CD1c-positive myeloid dendritic cell (primary cell): Measurements from ENCODE around the gene BIRC2.
"Not testable (repeated sequence)": the region's sequence is repeated elsewhere in the genome, so short reads cannot be mapped to it uniquely, and the experiment has no call there.

Experiments
- DNase-seq: peaks from one replicate; pipeline ENCODE4 v3.0.0-alpha.2; 2016; ENCODE audit errors: extremely low spot score

The BIRC2 gene

DNA sequence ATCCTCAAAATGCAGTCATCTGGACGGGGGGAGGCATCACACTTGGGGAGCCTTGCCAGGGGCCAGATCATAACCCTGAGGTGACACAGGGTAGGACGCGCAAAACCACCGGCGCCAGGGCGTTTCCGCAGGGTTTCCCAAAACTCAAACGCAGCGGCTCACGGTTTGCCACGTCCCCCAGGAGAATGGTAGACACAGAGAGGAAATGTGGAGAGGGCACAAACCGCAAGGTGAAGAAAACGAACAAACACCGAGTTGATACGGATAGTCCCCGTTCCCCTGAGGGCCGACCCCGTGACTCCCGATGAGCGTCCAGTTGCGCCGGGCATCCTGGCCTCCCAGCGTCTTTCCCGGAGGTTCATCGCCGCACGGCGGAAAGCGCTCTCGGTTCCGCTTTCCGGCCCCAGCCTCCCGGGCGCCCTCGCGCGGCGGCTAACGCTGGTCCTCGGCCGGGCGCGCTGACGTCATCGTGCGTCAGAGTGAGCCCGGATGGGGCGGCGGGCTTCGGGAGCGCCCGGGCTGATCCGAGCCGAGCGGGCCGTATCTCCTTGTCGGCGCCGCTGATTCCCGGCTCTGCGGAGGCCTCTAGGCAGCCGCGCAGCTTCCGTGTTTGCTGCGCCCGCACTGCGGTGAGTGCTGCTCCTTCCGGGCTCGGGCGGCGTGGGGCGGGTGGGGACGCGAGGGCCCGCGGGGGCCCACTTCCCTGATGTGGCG lies at the start of gene BIRC2:
Gene BIRC2, plus strand, starts transcription at position 467 of the 714 bp plus-strand sequence. CDS start 2,641 bp downstream, outside the sequence.
- peak; percentile 98 for DNase-seq

DNA sequence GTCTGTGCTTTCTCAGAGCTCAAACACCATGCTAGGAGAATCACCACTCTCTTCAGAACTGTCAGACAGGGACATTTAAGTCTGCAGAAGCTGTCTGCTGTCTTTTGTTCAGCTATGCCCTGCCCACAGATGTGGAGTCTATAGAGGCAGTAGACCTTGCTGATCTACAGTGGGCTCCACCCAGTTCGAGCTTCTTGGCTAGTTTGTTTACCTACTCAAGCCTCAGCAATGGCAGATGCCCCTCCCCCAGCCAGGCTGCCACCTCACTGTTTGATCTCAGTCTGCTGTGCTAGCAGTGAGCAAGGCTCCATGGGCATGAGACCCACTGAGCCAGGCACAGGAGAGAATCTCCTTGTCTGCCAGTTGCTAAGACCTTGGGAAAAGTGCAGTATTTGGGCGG lies 46.2 kb upstream of the BIRC2 start:
- not testable (repeated sequence) for DNase-seq

- DNase-seq, result no peak
These were observed 44.8 kb upstream of the BIRC2 start for GRCh38 chr11:102302241-102302640.

- no peak for DNase-seq
These were observed 42.3 kb upstream of the BIRC2 start for GRCh38 chr11:102304686-102305085.

DNA sequence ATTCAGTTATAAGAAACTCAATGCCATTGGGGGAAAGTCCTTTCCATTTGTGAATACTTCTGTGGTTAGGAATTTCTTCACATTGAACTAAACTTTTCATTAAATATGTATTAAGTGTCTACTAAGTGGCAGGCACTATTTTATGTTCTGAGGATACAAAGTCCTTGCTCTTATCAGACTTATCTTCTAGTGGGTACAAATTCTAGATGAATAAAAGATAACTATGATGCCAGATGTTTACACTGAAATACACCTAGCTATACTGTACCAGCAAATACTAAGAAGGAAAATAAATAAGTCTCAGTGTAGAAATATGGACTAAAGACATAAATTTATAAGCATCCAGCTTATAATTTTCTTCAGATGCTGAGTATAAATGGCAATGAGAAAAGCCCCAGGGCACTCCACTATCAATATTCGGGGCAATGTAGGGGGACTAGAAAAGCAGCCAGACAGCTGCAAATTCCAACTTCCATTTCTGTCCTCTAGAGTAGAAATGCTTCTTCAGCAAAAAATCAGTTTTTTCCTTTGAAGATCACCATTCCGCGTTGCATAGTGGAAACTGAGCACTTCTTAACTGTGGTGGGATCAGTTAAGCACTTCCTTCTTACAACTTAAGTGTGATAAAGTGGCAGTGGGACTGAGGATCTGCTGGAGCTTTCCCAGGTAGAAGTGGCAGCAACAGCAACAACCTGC lies 41.5 kb upstream of the BIRC2 start:
- no peak for DNase-seq

GRCh38 chr11:102306048-102306597 lies 40.9 kb upstream of the BIRC2 start:
- no peak for DNase-seq

DNA sequence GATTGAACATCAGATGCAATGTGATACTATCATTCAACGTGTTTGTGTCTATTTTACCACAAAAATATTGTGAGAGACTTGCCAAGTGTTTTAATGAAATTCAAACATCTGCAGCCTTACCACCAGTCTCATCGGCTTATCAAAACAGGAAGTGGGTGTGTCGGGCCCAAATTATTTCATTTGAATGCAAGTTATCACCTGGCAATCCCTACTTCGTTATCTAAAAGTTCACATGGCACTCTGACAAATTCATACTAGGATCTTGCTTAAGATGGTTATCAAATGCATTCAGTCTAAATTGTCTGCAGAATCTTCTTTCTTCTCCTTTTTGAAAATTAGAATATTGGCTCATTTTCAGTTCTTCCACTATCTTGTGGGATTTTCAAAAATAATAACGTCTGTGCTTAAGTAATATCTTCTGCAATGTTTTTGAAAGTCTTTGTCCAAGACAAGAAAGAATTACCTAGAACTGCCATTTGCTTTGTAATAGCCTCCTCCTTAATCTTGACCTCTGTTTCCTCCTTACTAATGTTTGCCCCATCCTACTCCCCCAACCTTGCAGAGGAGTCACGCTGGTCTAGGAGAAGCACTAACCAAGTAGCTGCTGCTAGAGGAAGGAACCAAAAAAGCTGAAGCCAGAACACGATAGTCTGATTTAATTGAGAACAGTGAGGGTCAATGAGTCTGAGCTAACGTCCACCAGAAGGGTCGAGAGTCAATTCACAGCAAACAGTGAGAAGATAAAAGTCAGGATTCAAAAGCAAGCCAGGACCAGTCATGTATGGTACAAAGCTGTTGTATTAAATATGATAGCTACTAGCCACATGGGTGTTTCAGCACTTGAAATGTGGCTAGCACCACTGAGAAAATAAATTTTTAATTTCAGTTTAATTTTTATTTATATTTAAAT lies 39.9 kb upstream of the BIRC2 start:
- peak; percentile 73 for DNase-seq

DNA sequence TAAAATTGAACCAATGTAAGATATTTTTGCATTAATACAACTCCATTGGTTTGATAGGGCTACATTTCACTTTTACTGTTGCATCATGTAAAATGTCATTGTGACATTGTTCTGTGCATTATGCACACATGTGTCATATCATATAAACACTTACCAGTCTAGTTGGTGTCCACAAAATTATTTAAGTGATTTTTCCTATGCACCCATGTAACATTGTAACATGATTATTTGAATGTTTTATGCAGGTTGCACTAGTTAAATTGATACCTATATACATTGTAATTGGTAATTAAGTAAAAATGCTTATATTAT lies 39.3 kb upstream of the BIRC2 start:
- DNase-seq, result peak; percentile 24

DNA sequence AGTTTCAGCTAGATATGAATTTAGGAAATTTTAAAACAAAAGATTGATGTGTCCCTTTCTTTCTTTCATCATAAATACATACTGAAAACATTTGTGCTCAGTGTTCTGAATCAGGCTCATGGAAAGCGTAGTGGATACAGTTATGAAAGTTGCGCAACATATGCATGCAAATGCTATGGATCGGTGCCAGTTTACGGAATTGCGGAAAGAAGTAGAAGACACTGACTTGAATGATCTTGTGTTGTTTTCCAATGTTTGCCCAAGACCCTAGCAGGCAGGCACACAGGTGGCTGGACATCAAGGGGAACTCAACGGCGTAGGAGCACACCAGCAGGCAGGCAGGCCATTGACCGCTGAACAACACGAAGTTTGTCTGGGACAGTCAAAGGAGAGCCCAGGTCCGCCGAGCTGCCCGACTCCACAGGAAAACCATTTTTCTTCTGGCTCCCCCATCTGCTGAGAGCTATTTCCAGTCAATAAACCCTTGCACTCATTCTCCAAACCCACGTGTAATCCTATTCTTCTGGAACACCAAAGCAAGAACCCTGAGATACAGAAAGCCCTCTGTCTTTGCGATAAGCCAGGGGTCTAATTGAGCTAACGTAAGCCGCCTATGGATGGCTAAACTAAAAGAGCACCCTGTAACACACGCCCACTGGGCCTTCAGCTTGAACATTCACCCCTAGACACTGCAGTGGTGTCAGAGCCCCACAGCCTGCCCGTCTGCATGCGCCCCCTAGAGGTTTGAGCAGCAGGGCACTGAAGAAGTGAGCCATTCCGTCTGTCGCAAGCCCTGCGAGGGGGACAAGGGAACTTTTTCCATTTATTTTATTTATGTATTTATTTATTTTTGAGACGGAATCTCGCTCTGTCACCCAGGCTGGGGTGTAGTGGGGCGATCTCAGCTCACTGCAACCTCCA lies 37.1 kb upstream of the BIRC2 start:
- no peak for DNase-seq

DNA sequence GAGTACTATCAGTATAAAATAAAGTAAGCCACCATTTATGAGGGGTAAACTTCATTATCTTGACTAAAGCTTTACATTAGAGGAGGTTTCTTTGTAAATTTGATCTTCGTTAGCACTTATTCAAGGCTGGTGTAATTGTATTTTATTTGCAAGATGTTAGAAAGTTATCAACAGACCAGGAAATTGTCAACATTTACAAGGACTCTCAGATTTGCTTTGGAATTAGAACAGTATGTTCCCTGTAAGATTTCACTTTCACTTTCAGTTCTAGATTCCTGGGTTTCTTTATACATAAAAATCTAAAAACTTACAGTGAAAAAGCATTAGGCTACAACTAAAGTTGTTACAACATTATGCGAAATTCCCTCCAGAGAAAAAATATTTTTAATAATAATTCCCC lies 34.3 kb upstream of the BIRC2 start:
- peak; percentile 35 for DNase-seq

- no peak for DNase-seq
These were observed 33.6 kb upstream of the BIRC2 start for GRCh38 chr11:102313238-102313940.

GRCh38 chr11:102314784-102315183 lies 32.2 kb upstream of the BIRC2 start:
- DNase-seq, result no peak

- no peak for DNase-seq
These were observed 30.6 kb upstream of the BIRC2 start for GRCh38 chr11:102316346-102316904.

- DNase-seq, result peak; percentile 98
These were observed 29.8 kb upstream of the BIRC2 start, which contains the start of gene BIRC3 for GRCh38 chr11:102317099-102317767. TSS of gene BIRC3 (plus strand) at chr11:102317484. CDS start at chr11:102324510, 7,026 bp downstream.

DNA sequence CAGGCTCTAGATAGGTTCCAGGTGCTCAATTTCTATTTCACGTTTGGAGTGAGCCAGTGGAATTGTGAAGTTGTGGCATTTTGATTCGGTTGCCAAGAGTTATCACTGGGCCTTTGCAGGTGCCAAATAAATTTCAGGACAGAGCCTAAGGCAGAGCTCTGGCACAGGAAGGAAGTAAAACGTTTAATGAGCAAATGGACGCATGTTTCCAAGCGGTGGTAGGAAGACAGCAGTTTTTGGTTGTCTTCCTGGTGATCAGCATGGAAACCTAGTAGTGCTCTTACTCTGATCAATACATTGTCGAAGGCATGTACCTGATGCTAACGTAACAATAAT lies 29.3 kb upstream of the BIRC2 start:
- no peak for DNase-seq

DNA sequence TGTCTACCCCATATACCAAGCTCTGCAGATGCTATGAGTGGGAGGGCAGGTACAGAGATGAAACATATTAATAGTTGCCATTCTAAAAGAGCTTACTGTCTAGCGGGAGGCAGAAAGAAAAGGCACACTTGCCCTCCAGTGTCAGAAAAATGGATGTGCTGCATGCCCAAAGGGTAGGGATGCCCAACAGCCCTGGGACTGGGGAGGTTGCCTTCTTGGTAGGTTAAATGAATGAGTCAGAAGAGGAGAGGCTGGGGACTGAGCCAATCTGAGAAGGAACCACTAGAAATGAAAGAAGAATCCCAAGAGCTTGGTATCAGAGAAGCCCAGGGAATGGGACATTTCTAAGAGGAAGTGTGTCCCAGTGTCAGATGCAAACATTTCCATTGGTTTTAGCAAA lies 28.5 kb upstream of the BIRC2 start:
- DNase-seq, result peak; percentile 67

- no peak for DNase-seq
These were observed 27.5 kb upstream of the BIRC2 start for GRCh38 chr11:102319544-102319943.

DNA sequence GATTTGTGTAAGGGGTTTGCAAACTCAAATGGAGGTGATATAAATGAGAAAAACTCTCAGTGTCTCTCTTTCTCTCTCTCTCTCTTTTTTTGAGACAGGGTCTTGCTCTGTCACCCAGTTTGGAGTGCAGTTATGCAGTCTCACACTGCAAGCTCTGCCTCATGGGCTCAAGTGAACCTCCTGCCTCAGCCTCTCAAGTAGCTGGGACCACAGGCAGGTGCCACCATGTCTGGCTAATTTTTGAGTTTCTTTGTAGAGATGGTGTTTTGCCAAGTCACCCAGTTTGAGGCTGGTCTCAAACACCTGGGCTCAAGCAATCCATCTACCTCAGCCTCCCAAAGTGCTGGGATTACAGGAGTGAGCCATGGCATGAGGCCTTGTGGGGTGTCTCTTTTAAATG lies 26.8 kb upstream of the BIRC2 start:
- DNase-seq, result no peak

DNA sequence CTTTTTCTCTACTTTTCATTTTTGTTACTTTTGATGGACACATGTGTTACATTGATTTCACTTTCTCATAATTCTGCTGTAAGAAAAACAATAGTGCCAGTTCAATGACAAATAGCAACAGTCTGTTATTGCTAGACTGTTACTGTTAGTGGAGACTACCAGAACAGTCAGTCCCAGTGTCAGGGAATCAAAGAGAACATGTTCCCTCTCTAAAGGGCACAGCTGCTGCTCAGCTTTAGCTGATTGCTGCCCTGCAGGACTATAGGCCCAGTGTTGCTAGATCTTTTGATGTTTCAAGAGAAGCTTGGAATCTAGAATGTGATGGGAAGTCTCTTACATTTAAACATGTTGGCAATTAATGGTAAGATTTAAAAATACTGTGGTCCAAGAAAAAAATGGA lies 26.3 kb upstream of the BIRC2 start:
- DNase-seq, result no peak

DNA sequence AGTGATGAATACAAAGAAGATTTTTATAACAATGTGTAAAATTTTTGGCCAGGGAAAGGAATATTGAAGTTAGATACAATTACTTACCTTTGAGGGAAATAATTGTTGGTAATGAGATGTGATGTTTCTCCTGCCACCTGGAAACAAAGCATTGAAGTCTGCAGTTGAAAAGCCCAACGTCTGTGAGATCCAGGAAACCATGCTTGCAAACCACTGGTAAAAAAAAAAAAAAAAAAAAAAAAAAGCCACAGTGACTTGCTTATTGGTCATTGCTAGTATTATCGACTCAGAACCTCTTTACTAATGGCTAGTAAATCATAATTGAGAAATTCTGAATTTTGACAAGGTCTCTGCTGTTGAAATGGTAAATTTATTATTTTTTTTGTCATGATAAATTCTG lies 24.5 kb upstream of the BIRC2 start:
- DNase-seq, result no peak
